ENCODE results near the gene CADPS. TPM values are rescaled to one million over a fixed set of nuclear protein-coding genes. Genes with fewer than 3 reads are reported as not detected.

Gene CADPS
- total and polyA plus RNA-seq, 2 of the 4 experiments (the other 2 are of a cell fraction) = not detected

- CTCF ChIA-PET = no interaction called here
- no CpG with 5 or more reads among the region's 1 CpG for WGBS, 2 experiments (ENCODE audit: extremely low coverage in 2 of 2, insufficient read length in 1 of 2)
- no peak overlapping the region for H3K27ac ChIP-seq (ENCODE audit: insufficient read depth, low read length)
Observed at GRCh38 chr3:62872318-62872717, 2.9 kb downstream of the CADPS start.

More at GRCh38 chr3:62872318-62872717, 2.9 kb downstream of the CADPS start:
- Histone ChIP-seq H2AK5ac (ENCODE audit: low read depth, low read length) (no peak overlapping the region), H2BK20ac (ENCODE audit: low read depth, low read length) (no peak overlapping the region), H2BK5ac (ENCODE audit: low read depth, low read length, poor library complexity, severe bottlenecking) (no peak overlapping the region), H3K4me3 (ENCODE audit: insufficient read depth, low read depth, low read length) (no peak overlapping the region), H3K9ac (ENCODE audit: low read depth, low read length) (no peak overlapping the region), H2BK15ac (ENCODE audit: low read depth, low read length) (no peak overlapping the region), H3K14ac (replicated peaks; ENCODE audit: low read depth, low read length) (no peak overlapping the region), H3K18ac (ENCODE audit: low read depth, low read length) (no peak overlapping the region), H2BK120ac (ENCODE audit: low read depth, low read length) (no peak overlapping the region), H4K5ac (ENCODE audit: low read depth, low read length) (no peak overlapping the region), H4K20me1 (ENCODE audit: insufficient read depth, low read length) (no peaks in the 10 kb centered on the region), H2AFZ (replicated peaks; ENCODE audit: low read length, poor library complexity) (no peak overlapping the region), H3K4ac (ENCODE audit: low read depth, low read length) (no peak overlapping the region), H3K4me1 (ENCODE audit: control insufficient read depth, insufficient read depth, low read length) (no peaks in the 10 kb centered on the region), H3K4me2 (ENCODE audit: low read depth, low read length) (no peak overlapping the region), H3K79me1 (ENCODE audit: low read depth in 1 of 2, low read length in 2 of 2) (no peaks in the 10 kb centered on the region), H3K9me3 (ENCODE audit: control insufficient read depth, insufficient read depth, low read length) (peaks cover 4% of the 10 kb centered on the region; the same call in 1 of the 2 replicates), H3K56ac (ENCODE audit: extremely low read depth, insufficient read depth, low read length) (no peak overlapping the region), H3K27me3 (ENCODE audit: control insufficient read depth, insufficient read depth, low read length) (peaks cover 11% of the 10 kb centered on the region), H3K23ac (ENCODE audit: low read depth, low read length) (no peak overlapping the region), H2AK9ac (replicated peaks; ENCODE audit: low read depth, low read length, poor library complexity) (no peak overlapping the region), H4K8ac (ENCODE audit: low read depth in 2 of 2, low read length in 2 of 2) (no peak overlapping the region), H4K91ac (ENCODE audit: insufficient read depth, low read depth, low read length) (no peak overlapping the region), H3K36me3 (ENCODE audit: control insufficient read depth, insufficient read depth, low read length) (no peaks in the 10 kb centered on the region), H3K9me1 (ENCODE audit: insufficient read depth, low read length) (no peaks in the 10 kb centered on the region)
- ATAC-seq (ENCODE audit: low read depth) (no peak), DNase-seq (no peak)
- POLR2A ChIA-PET (ENCODE audit: unreplicated experiment) = no interaction called here
- dilution Hi-C loops (cut with HindIII; ENCODE audit: low sequenced_read_pairs, unreplicated experiment) = no loop called here
- no TSS peak for BruUV-seq (replicated peaks)
- no peak for TF ChIP-seq MXI1 (IDR thresholded peaks at IDR 0.05; ENCODE audit: borderline replicate concordance, low read depth, low read length)
- in situ Hi-C loops (cut with MboI; ENCODE audit: low sequenced_read_pairs) = no loop called here
- intact Hi-C loops (cut with micrococcal nuclease) = no loop called here
